ENCODE measurements around the gene CLPTM1L.

GRCh38 chr5:1310118-1310517 lies 34.8 kb downstream of the CLPTM1L start:
- TF ChIP-seq POLR2A (IDR thresholded peaks at IDR 0.05; ENCODE audit: low read depth, low read length) (no peak), POLR2AphosphoS5 (IDR thresholded peaks at IDR 0.05; ENCODE audit: low read depth, low read length) (no peak)
